ENCODE measurements around the gene CELF1. TPM values are rescaled to one million over a fixed set of nuclear protein-coding genes. Genes with fewer than 3 reads are reported as not detected.

CELF1 gene
- polyA plus RNA-seq, 1 donor (not counting 4 experiments of a cell fraction or from before 2014, with no cell fraction given) = 110 TPM

- H3K36me3 ChIP-seq (ENCODE audit: control insufficient read depth in 2 of 2, extremely low read depth in 1 of 2, insufficient read depth in 2 of 2, low read length in 2 of 2) = peaks cover 0 to 8% of the 10 kb centered on the region in 2 experiments
- H3K9me3 ChIP-seq (ENCODE audit: control insufficient read depth, low read depth, low read length) = no peaks in the 10 kb centered on the region
- FAIRE-seq = no peak
- H3K9ac ChIP-seq (ENCODE audit: control insufficient read depth, extremely low read depth, insufficient read depth, low read length) = no peak overlapping the region
- H3K27me3 ChIP-seq (ENCODE audit: control insufficient read depth, extremely low read depth, insufficient read depth, low read length) = no peaks in the 10 kb centered on the region
- no peaks in the 10 kb centered on the region for H3K4me1 ChIP-seq (ENCODE audit: control insufficient read depth, extremely low read depth, insufficient read depth, low read length)
- H3K4me3 ChIP-seq (ENCODE audit: control insufficient read depth in 2 of 3, extremely low read depth in 1 of 3, insufficient read depth in 2 of 3, low read depth in 1 of 3, low read length in 3 of 3) = no peak overlapping the region
- no peak overlapping the region for H3K4me2 ChIP-seq (ENCODE audit: control insufficient read depth, extremely low read depth, insufficient read depth, low read depth, low read length)
- TF ChIP-seq EZH2 (IDR thresholded peaks at IDR 0.05; ENCODE audit: low read length) = no peak
- TF ChIP-seq CTCF (optimal IDR thresholded peaks at IDR 0.05 in 1 of 3, IDR thresholded peaks at IDR 0.05 in 1 of 3, conservative IDR thresholded peaks at IDR 0.05 in 1 of 3; ENCODE audit: extremely low read depth in 1 of 3, insufficient read depth in 2 of 3, low read length in 3 of 3) = no peak
- DNase-seq (ENCODE audit: low read depth, low spot score) = no peak
- dilution Hi-C loops (cut with MboI; ENCODE audit: extremely low pct_ligation_motif_present, low sequenced_read_pairs) = no loop called here
- H3K9me1 ChIP-seq (ENCODE audit: control insufficient read depth, extremely low read depth, insufficient read depth, low read length) = no peaks in the 10 kb centered on the region
- H2AFZ ChIP-seq (ENCODE audit: control insufficient read depth, low read length) = no peak overlapping the region
- no peaks in the 10 kb centered on the region for H4K20me1 ChIP-seq (ENCODE audit: control insufficient read depth, extremely low read depth, insufficient read depth, low read length)
- H3K27ac ChIP-seq (ENCODE audit: control insufficient read depth, insufficient read depth, low read length) = no peak overlapping the region
- no peaks in the 10 kb centered on the region for H3K79me2 ChIP-seq (ENCODE audit: control insufficient read depth, insufficient read depth, low read length)
These were observed 107.1 kb downstream of the CELF1 start for GRCh38 chr11:47445840-47446239.

GRCh38 chr11:47443817-47444216 lies 109.1 kb downstream of the CELF1 start:
- Histone ChIP-seq H3K4me3 (ENCODE audit: control insufficient read depth in 2 of 3, extremely low read depth in 1 of 3, insufficient read depth in 2 of 3, low read depth in 1 of 3, low read length in 3 of 3) (no peak overlapping the region), H3K79me2 (ENCODE audit: control insufficient read depth, insufficient read depth, low read length) (no peaks in the 10 kb centered on the region), H3K4me1 (ENCODE audit: control insufficient read depth, extremely low read depth, insufficient read depth, low read length) (no peaks in the 10 kb centered on the region), H3K4me2 (ENCODE audit: control insufficient read depth, extremely low read depth, insufficient read depth, low read depth, low read length) (no peak overlapping the region), H4K20me1 (ENCODE audit: control insufficient read depth, extremely low read depth, insufficient read depth, low read length) (no peaks in the 10 kb centered on the region), H3K27me3 (ENCODE audit: control insufficient read depth, extremely low read depth, insufficient read depth, low read length) (no peaks in the 10 kb centered on the region), H3K9ac (ENCODE audit: control insufficient read depth, extremely low read depth, insufficient read depth, low read length) (no peak overlapping the region), H3K9me1 (ENCODE audit: control insufficient read depth, extremely low read depth, insufficient read depth, low read length) (no peaks in the 10 kb centered on the region), H3K36me3 (ENCODE audit: control insufficient read depth in 2 of 2, extremely low read depth in 1 of 2, insufficient read depth in 2 of 2, low read length in 2 of 2) (peaks cover 0 to 8% of the 10 kb centered on the region in 2 experiments), H3K9me3 (ENCODE audit: control insufficient read depth, low read depth, low read length) (no peaks in the 10 kb centered on the region), H2AFZ (ENCODE audit: control insufficient read depth, low read length) (no peak overlapping the region), H3K27ac (ENCODE audit: control insufficient read depth, insufficient read depth, low read length) (no peak overlapping the region)
- TF ChIP-seq EZH2 (IDR thresholded peaks at IDR 0.05; ENCODE audit: low read length) (no peak), CTCF (optimal IDR thresholded peaks at IDR 0.05 in 1 of 3, IDR thresholded peaks at IDR 0.05 in 1 of 3, conservative IDR thresholded peaks at IDR 0.05 in 1 of 3; ENCODE audit: extremely low read depth in 1 of 3, insufficient read depth in 2 of 3, low read length in 3 of 3) (no peak)
- DNase-seq (ENCODE audit: low read depth, low spot score) = no peak
- FAIRE-seq = no peak
- dilution Hi-C loops (cut with MboI; ENCODE audit: extremely low pct_ligation_motif_present, low sequenced_read_pairs) = no loop called here

All from keratinocyte (primary cell).